Parathyroid adenoma (tissue), 2 donors: Measurements from ENCODE around the gene ANGPTL8.

Experiments used
- H2AFZ ChIP-seq: fragments of 300-600 bp; sonication (generic); one replicate; pipeline ENCODE4 v1.7.0; 2017; ENCODE audit warnings: antibody characterized with exemption, mild to moderate bottlenecking
- H3K27ac ChIP-seq: fragments of 300-600 bp; sonication (generic); one replicate; pipeline ENCODE4 v1.7.0; 2017
- H3K27me3 ChIP-seq: fragments of 300-600 bp; sonication (generic); one replicate; pipeline ENCODE4 v1.7.0; 2017; ENCODE audit warnings: low read length; ENCODE audit not compliant: control insufficient read depth, insufficient read depth
- H3K36me3 ChIP-seq: fragments of 300-600 bp; sonication (generic); one replicate; pipeline ENCODE4 v1.7.0; 2017; ENCODE audit warnings: low read length; ENCODE audit not compliant: control insufficient read depth, insufficient read depth
- H3K4me1 ChIP-seq: fragments of 300-600 bp; sonication (generic); one replicate; pipeline ENCODE4 v1.7.0; 2017; ENCODE audit warnings: control low read depth
- H3K4me2 ChIP-seq: fragments of 300-600 bp; sonication (generic); one replicate; pipeline ENCODE4 v1.7.0; 2017; ENCODE audit warnings: low read length
- H3K4me3 ChIP-seq: fragments of 300-600 bp; sonication (generic); one replicate; pipeline ENCODE4 v1.7.0; 2017; ENCODE audit warnings: low read depth, low read length
- H3K79me2 ChIP-seq: fragments of 300-600 bp; sonication (generic); one replicate; pipeline ENCODE4 v1.7.0; 2017; ENCODE audit warnings: control low read depth
- H3K9ac ChIP-seq: fragments of 300-600 bp; sonication (generic); one replicate; pipeline ENCODE4 v1.7.0; 2017; ENCODE audit warnings: mild to moderate bottlenecking
- H3K9me3 ChIP-seq: fragments of 300-600 bp; sonication (generic); one replicate; pipeline ENCODE4 v1.7.0; 2017; ENCODE audit warnings: low read length; ENCODE audit not compliant: control insufficient read depth
- CTCF ChIP-seq: fragments of 300-600 bp; sonication (generic); IDR thresholded peaks from one replicate; pipeline ENCODE4 v1.7.0; 2017; ENCODE audit warnings: antibody characterized with exemption, mild to moderate bottlenecking
- donor health status: primary hyperparathyroidism.

The ANGPTL8 gene

GRCh38 chr19:11288349-11288748 is 48.9 kb downstream of the ANGPTL8 start:
- H3K27ac ChIP-seq: no peak overlapping the region
- TF ChIP-seq CTCF: peak; percentile 20
- no peak overlapping the region for H3K9ac ChIP-seq
- H2AFZ ChIP-seq: no peak overlapping the region
- H3K27me3 ChIP-seq: no peaks in the 10 kb centered on the region
- no peak overlapping the region for H3K4me3 ChIP-seq
- no peaks in the 10 kb centered on the region for H3K36me3 ChIP-seq
- no peaks in the 10 kb centered on the region for H3K9me3 ChIP-seq
- no peaks in the 10 kb centered on the region for H3K79me2 ChIP-seq
- H3K4me2 ChIP-seq: no peak overlapping the region
- H3K4me1 ChIP-seq: no peaks in the 10 kb centered on the region

- no peak overlapping the region for H2AFZ ChIP-seq
- no peak for TF ChIP-seq CTCF
Observed at GRCh38 chr19:11290256-11290655, 50.8 kb downstream of the ANGPTL8 start.

GRCh38 chr19:11291415-11291814 is 52.0 kb downstream of the ANGPTL8 start:
- Histone ChIP-seq H3K27ac (no peak overlapping the region), H2AFZ (no peak overlapping the region), H3K36me3 (no peaks in the 10 kb centered on the region), H3K9me3 (no peaks in the 10 kb centered on the region), H3K79me2 (no peaks in the 10 kb centered on the region), H3K4me2 (no peak overlapping the region), H3K4me1 (no peaks in the 10 kb centered on the region), H3K4me3 (no peak overlapping the region), H3K27me3 (no peaks in the 10 kb centered on the region), H3K9ac (no peak overlapping the region)
- no peak for TF ChIP-seq CTCF

More at GRCh38 chr19:11290256-11290655, 50.8 kb downstream of the ANGPTL8 start:
- Histone ChIP-seq H3K4me3 (no peak overlapping the region), H3K9me3 (no peaks in the 10 kb centered on the region), H3K4me1 (no peaks in the 10 kb centered on the region), H3K27me3 (no peaks in the 10 kb centered on the region), H3K9ac (no peak overlapping the region), H3K27ac (no peak overlapping the region), H3K79me2 (no peaks in the 10 kb centered on the region), H3K36me3 (no peaks in the 10 kb centered on the region), H3K4me2 (no peak overlapping the region)
